Measurements from ENCODE around the gene PLA2G15. TPM values are rescaled to one million over a fixed set of nuclear protein-coding genes. Genes with fewer than 3 reads are reported as not detected.
"Not testable (repeated sequence)": the region's sequence is repeated elsewhere in the genome, so short reads cannot be mapped to it uniquely, and the experiment has no call there.

The PLA2G15 gene
- total RNA-seq, 1 experiment from 2014 or later, result 7.5 TPM

DNA sequence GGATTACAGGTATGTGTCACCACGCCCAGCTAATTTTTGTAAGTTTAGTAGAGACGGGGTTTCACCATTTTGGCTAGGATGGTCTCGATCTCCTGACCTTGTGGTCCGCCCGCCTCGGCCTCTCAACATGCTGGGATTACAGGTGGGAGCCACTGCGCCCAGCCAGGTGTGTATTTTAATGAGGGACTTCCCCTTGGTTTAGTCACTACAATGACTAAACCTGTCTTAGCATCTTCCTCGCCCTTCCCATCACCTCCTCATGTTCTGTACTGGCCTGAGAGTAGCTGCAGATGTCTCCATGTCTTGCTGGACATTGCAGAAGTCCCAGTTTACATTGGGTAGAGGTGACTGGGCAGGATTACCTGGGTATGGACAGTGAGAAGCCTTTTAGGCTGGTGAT is 28.7 kb downstream of the PLA2G15 start:
- no peak for DNase-seq (ENCODE audit: extremely low read depth, low read depth)

DNA sequence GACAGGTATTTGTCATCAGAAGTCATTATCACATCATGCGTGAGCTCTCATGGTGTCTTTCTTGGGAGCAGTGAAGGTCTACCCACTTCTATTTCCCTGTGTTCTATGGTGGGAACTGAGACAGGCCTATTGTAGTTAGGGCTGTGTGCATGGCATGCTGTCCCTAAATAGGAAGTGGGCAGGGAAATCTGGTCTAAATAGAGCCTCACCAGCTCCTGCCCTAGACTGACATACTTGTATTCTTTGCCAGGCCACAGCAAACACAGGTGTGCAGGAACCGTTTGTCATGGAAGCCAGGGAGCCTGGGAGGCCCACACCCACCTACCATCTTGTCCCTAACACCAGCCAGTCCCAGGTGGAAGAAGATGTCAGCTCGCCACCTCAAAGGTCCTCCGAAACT is 29.3 kb downstream of the PLA2G15 start:
- DNase-seq (ENCODE audit: extremely low read depth, low read depth), result no peak

DNA sequence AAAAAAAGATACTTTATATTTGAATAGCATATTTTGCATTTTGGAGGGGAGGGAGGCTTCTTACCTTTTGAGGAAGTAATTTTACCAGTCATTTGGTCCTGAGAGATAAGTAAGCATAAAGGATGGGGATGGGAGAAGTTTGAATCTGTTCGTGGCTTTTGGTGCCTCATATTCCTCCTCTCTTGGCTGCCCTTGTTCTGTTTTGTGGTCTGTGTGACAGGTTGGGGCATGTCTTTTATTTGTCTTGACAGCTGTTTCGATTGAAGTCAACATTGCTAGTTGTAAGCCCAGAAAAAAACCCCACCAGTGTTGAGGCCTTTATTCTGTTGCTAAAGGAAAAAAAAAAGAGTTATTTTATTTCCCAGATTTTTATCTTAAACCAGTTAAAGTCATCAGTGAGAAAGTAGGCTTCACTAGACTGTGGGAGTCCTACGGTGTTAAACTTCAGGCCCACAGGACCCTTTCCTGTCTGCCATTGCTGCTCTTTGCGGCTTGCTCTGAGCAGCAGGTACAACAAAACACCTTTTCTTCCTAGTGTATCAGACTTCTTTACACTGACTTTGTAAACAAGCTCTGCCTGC is 30.5 kb downstream of the PLA2G15 start:
- no peak for DNase-seq (ENCODE audit: extremely low read depth, low read depth)

GRCh38 chr16:68276223-68276622 is 31.1 kb downstream of the PLA2G15 start:
- DNase-seq (ENCODE audit: extremely low read depth, low read depth), result no peak

GRCh38 chr16:68279726-68280558 is 34.8 kb downstream of the PLA2G15 start:
- no peak for DNase-seq (ENCODE audit: extremely low read depth, low read depth)

DNA sequence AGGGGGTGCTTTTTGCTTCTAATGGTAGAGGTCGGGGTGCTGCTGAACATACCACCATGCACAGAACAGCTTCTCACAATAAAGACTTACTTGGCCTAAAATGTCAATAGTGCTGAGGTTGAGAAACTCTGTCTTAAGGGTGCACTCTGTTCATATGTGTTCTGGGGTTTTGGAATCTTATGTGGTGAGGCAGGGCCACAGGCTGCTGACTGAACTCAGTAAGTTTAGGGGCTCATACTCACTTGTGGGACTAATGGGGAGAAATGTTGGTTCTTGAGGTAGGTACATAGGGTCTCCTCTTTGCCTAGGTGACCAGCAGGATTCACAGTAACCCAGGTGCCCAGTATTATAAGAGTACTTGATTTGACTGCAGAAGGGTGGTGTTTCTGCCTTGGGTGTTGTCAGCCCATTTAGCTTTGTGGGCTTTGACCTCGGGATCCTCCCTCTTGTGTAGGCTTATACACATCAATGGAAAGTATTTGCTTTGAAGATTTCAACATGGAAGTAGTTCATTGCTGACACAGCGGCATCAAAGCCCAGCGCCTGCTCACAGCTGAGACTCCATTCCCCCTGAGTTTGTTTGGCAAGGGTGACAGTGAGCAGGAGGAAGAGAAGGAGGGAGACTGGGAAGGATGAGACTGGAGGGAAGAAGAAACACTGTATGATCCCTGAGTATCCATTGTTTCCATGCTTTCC is 36.3 kb downstream of the PLA2G15 start:
- no peak for DNase-seq (ENCODE audit: extremely low read depth, low read depth)

- no peak for DNase-seq (ENCODE audit: extremely low read depth, low read depth)
Observed at GRCh38 chr16:68282064-68282452, 36.9 kb downstream of the PLA2G15 start.

DNA sequence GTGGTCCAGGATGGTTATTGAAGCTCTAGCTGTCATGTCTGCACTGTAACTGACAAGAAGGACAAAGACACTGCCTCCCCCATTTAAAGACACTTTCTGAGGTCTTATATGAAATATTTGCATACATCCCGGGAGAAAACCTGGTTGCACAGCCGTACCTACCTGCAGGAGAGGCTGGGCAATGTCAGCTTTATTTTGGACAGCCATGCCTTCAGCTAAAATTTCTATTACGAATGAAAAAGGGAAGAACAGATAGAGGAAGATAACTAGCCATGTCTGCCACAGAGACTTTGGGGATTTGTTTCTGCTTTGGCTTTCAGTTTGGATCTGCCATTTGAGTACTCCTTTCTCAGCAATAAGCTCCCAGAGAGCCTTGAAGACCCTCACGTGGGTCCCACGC is 38.2 kb downstream of the PLA2G15 start:
- DNase-seq (ENCODE audit: extremely low read depth, low read depth), result no peak

DNA sequence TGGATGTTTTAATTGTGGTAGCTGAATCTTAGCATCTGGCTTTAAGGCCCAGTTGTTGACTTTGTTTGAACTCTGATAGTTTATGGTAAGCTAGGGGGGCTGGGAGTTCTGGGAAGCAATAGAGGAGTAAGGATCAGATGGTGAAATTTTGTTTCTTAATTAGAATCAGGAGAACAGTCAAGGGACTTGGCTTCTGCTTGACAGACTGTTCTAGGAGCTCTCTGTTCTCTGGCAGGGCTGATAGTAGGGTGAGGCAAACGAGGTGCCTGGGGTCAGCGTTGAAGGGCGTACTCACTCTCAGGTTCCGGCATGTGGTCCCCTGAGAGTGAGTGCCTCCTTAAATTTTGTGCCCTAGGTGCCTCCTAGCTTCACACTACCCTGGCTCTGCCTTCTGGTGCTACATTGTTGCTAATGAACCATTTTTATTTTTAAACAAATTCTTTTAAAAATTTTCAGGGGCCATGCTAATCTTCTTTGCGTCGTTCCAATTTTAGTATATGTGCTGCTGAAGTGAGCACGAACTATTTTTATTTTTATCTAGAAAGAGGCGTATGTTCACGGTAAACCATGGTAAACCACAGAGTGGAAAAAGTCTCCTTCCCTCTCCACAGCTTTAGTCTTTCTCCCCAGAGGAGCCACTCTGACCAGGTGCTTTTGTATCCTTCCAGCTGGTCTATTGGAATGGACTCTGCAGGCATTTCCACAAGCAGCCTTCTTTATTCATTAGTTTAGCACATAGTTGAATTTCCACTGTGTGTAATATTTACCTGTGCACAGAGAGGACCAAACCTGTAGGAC is 38.8 kb downstream of the PLA2G15 start:
- no peak for DNase-seq (ENCODE audit: extremely low read depth, low read depth)

- no peak for DNase-seq (ENCODE audit: extremely low read depth, low read depth)
Observed at GRCh38 chr16:68284847-68285246, 39.7 kb downstream of the PLA2G15 start.

GRCh38 chr16:68285683-68286082 is 40.5 kb downstream of the PLA2G15 start:
- DNase-seq (ENCODE audit: extremely low read depth, low read depth), result no peak

DNA sequence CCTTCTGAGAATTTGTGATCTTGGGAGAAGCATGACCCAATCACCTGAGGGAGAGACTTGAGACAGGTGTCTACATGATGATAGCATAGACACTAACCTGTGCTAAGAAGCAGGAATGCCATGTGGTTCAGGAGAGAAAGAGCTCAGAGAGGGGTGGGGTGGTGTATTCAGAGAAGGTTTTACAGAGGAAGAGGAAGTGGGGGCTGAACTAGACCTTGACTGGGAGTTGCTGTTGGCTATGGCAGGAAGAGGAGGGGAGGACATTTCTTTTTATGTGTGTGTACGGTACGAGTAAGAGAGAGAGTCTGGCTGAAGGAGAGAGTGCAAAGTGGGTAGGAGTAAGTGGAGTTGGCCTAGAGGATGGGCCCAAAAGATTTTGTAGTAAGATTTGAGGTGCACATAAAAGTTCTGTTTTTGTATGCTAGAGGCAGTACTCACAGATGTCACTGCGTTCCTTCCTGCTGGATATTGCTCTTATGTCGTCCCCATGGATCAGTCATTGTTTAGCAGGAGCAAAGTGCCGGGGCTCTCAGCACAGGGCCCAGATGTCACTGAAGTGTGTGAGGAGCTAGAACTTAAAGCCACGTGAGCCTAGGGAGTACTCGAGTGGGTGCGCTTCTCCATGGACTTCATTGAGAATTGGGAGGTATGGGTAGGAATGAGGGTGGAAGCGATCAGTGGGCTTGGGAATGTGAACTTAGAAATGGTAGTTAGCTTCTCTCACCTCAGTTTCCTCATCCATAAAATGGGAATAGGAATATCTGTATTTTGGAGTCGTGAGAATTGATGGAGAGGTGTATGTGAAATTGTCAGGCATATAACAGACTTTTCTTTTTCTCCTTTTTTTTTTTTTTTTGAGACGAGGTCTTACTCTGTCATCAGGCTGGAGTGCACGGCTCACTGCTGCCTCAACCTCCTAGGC is 41.2 kb downstream of the PLA2G15 start:
- no peak for DNase-seq (ENCODE audit: extremely low read depth, low read depth)

- DNase-seq (ENCODE audit: extremely low read depth, low read depth), result no peak
Observed at GRCh38 chr16:68287276-68288251, 42.4 kb downstream of the PLA2G15 start.

DNA sequence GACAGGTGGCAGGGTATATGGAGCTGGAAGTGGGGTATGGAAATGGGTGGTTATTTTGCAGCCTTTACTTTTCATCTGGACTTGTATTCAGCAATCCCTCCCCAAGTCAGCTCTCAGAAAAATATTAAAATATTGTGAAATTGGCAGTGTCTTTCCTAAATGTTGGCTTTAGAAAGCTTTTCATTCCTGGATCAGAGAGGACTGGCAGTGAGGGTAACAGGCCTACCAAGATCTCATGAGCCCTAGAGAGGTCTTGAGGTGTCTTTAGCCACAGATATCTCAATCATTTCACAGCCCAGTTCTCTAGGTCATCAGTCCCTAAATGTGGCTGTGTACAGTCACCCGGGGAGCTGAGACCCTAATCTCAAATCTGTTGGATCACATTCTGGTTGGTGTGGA is 43.1 kb downstream of the PLA2G15 start:
- no peak for DNase-seq (ENCODE audit: extremely low read depth, low read depth)

DNA sequence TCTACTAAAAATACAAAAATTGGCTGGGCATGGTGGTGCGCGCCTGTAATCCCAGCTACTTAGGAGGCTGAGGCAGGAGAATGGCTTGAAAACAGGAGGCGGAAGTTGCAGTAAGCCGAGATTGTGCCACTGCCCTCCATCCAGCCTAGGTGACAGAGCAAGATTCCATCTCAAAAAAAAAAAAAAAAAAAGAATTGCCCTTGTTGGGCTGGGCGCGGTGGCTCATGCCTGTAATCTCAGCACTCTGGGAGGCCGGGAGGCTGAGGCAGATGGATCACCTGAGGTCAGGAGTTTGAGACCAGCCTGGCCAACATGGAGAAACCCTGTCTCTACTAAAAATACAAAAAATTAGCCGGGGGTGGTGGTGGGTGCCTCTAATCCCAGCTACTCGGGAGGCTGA is 43.6 kb downstream of the PLA2G15 start:
- not testable (repeated sequence) for DNase-seq (ENCODE audit: extremely low read depth, low read depth)

GRCh38 chr16:68289202-68289601 is 44.0 kb downstream of the PLA2G15 start:
- no peak for DNase-seq (ENCODE audit: extremely low read depth, low read depth)

GRCh38 chr16:68289621-68290329 is 44.6 kb downstream of the PLA2G15 start:
- no peak for DNase-seq (ENCODE audit: extremely low read depth, low read depth)

DNA sequence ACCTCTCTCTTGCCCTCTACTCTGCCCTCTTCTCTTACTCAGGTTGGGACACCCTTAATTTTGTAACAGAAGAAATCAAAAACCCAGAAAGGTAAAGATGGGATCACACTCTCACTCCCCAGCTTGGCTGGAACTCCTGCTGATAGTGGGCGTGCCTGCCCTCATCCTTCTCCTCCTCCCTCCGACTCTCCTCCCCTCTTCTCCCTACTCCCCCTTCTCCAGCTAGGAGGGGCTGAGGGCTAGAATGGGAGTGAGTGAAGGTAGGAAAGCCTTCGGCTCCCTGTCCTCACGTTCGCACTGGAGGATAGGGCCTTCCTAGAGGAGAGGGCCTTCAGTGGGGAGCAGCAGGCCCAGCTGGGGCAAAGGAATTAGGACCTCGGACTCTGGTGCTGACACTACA is 45.3 kb downstream of the PLA2G15 start:
- DNase-seq (ENCODE audit: extremely low read depth, low read depth), result no peak

Data from NCI-H460 (cell line).